SU-DHL-6 (cell line): Measurements from ENCODE around the gene ASAP2.

ENCODE experiments used
- H2AFZ ChIP-seq: fragments of 200-600 bp; sonication (generic); 2 replicates; pipeline ENCODE4 v1.6.1; 2014; ENCODE audit warnings: low read depth, mild to moderate bottlenecking, moderate library complexity, mixed read lengths, antibody characterized with exemption, low read length; ENCODE audit not compliant: severe bottlenecking
- H3F3A ChIP-seq: fragments of 200-600 bp; shearing (Covaris generic); 2 replicates; pipeline ENCODE4 v1.6.0; 2016; ENCODE audit warnings: antibody characterized with exemption, mild to moderate bottlenecking; ENCODE audit not compliant: insufficient read depth
- H3K27ac ChIP-seq: fragments of 200-600 bp; sonication (generic); 2 replicates; pipeline ENCODE4 v1.5.1; 2016; ENCODE audit warnings: low read depth, mild to moderate bottlenecking, low read length, moderate library complexity, mixed read lengths
- H3K27me3 ChIP-seq: fragments of 200-600 bp; sonication (generic), shearing (Covaris generic); 2 replicates; pipeline ENCODE4 v1.6.0; 2014; ENCODE audit warnings: mild to moderate bottlenecking, low read length
- H3K36me3 ChIP-seq: fragments of 200-600 bp; sonication (generic); 2 replicates; pipeline ENCODE4 v1.6.1; 2014; ENCODE audit warnings: mild to moderate bottlenecking, low read length, mixed read lengths
- H3K4me2 ChIP-seq: fragments of 300-600, 200-600 bp; shearing (Covaris generic), sonication (generic); 2 replicates; pipeline ENCODE4 v1.6.0; 2014; ENCODE audit warnings: low read length, low read depth, mild to moderate bottlenecking; ENCODE audit not compliant: poor library complexity, severe bottlenecking
- H3K4me3 ChIP-seq: fragments of 200-600 bp; sonication (generic); 2 replicates; pipeline ENCODE4 v1.5.1; 2014; ENCODE audit warnings: antibody characterized with exemption, low read length, mild to moderate bottlenecking, mixed read lengths; ENCODE audit not compliant: insufficient read depth, poor library complexity, severe bottlenecking
- H3K79me2 ChIP-seq: fragments of 200-600 bp; sonication (generic); 2 replicates; pipeline ENCODE4 v1.6.1; 2014; ENCODE audit warnings: mild to moderate bottlenecking, low read length, moderate library complexity; ENCODE audit not compliant: insufficient read depth
- H3K9ac ChIP-seq: fragments of 200-600 bp; sonication (generic); 2 replicates; pipeline ENCODE4 v1.7.0; 2014; ENCODE audit warnings: mild to moderate bottlenecking, low read length
- H3K9me2 ChIP-seq: fragments of 200-600 bp; sonication (generic); replicated peaks from 2 replicates; pipeline ENCODE4 v1.6.1; 2014; ENCODE audit warnings: low read length; ENCODE audit not compliant: insufficient read depth
- H3K9me3 ChIP-seq: fragments of 200-600 bp; sonication (generic); 2 replicates; pipeline ENCODE4 v1.6.1; 2014; ENCODE audit warnings: low read length, mixed read lengths; ENCODE audit not compliant: insufficient read depth
- H4K20me1 ChIP-seq: fragments of 200-600 bp; sonication (generic); 2 replicates; pipeline ENCODE4 v1.6.1; 2014; ENCODE audit warnings: low read depth, mild to moderate bottlenecking, antibody characterized with exemption, low read length, moderate library complexity, mixed read lengths
- CTCF ChIP-seq: fragments of 200-600 bp; sonication (generic); IDR thresholded peaks from one replicate; pipeline ENCODE4 v1.5.1; 2017; ENCODE audit warnings: antibody characterized with exemption, mild to moderate bottlenecking, low read length, moderate library complexity; ENCODE audit not compliant: insufficient read depth, poor library complexity, severe bottlenecking
- EZH2phosphoT487 ChIP-seq: fragments of 200-600 bp; sonication (generic), shearing (Covaris generic); conservative IDR thresholded peaks from 2 replicates; pipeline ENCODE4 v1.6.1; 2018; ENCODE audit warnings: mild to moderate bottlenecking, antibody characterized with exemption, low read length, moderate library complexity, mixed read lengths

The ASAP2 gene

GRCh38 chr2:9230881-9231280, 24.3 kb downstream of the ASAP2 start:
- Histone ChIP-seq H2AFZ (no peak overlapping the region), H3K27ac (no peak overlapping the region), H3K79me2 (no peaks in the 10 kb centered on the region), H3K36me3 (no peaks in the 10 kb centered on the region), H3K4me2 (no peak overlapping the region), H3K9ac (no peak overlapping the region), H3K9me2 (no peaks in the 10 kb centered on the region), H3K27me3 (no peaks in the 10 kb centered on the region), H3F3A (no peaks in the 10 kb centered on the region), H3K4me3 (no peak overlapping the region), H3K9me3 (no peaks in the 10 kb centered on the region), H4K20me1 (no peaks in the 10 kb centered on the region)
- TF ChIP-seq CTCF, result no peak
- TF ChIP-seq EZH2phosphoT487, result no peak

- Histone ChIP-seq H3K79me2 (no peaks in the 10 kb centered on the region), H2AFZ (no peak overlapping the region), H3K9me2 (no peaks in the 10 kb centered on the region), H3F3A (no peaks in the 10 kb centered on the region), H3K4me2 (no peak overlapping the region), H3K4me3 (no peak overlapping the region), H3K27me3 (no peaks in the 10 kb centered on the region), H3K9ac (no peak overlapping the region), H3K27ac (no peak overlapping the region), H3K9me3 (no peaks in the 10 kb centered on the region), H3K36me3 (no peaks in the 10 kb centered on the region), H4K20me1 (no peaks in the 10 kb centered on the region)
- TF ChIP-seq EZH2phosphoT487 (no peak), CTCF (no peak)
These were observed 24.9 kb downstream of the ASAP2 start for GRCh38 chr2:9231291-9232165.

- Histone ChIP-seq H3K27ac (no peak overlapping the region), H3F3A (no peaks in the 10 kb centered on the region), H3K4me2 (no peak overlapping the region), H3K79me2 (no peaks in the 10 kb centered on the region), H3K4me3 (no peak overlapping the region), H3K9me2 (no peaks in the 10 kb centered on the region), H2AFZ (no peak overlapping the region), H3K9me3 (no peaks in the 10 kb centered on the region), H3K9ac (no peak overlapping the region), H3K27me3 (no peaks in the 10 kb centered on the region), H3K36me3 (no peaks in the 10 kb centered on the region), H4K20me1 (no peaks in the 10 kb centered on the region)
- no peak for TF ChIP-seq EZH2phosphoT487
- TF ChIP-seq CTCF, result no peak
These were observed 25.5 kb downstream of the ASAP2 start for GRCh38 chr2:9232166-9232479.
